Measurements from ENCODE around the gene FGFR4.
A peak's percentile ranks its signal among the peaks of the same experiment; 100 is the strongest.

Gene FGFR4

DNA sequence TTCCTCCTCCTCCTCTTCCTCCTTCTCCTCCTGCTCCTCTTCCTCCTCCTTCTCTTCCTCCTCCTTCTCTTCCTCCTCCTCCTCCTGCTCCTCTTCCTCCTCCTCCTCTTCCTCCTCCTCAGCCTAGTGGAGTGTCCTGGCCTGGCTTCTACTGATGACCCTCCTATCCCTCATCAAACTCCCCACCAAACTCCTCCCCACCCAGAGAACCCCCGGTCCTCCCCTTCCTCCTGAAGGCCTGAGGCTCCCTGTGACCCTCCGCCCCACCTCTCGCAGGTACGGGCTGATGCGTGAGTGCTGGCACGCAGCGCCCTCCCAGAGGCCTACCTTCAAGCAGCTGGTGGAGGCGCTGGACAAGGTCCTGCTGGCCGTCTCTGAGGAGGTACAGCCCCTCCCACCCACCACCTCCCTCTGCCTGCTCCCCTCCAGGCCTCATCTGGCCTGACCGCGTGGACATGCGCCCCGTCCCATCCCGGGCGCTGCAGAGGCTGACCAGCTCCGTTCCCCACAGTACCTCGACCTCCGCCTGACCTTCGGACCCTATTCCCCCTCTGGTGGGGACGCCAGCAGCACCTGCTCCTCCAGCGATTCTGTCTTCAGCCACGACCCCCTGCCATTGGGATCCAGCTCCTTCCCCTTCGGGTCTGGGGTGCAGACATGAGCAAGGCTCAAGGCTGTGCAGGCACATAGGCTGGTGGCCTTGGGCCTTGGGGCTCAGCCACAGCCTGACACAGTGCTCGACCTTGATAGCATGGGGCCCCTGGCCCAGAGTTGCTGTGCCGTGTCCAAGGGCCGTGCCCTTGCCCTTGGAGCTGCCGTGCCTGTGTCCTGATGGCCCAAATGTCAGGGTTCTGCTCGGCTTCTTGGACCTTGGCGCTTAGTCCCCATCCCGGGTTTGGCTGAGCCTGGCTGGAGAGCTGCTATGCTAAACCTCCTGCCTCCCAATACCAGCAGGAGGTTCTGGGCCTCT lies 10.6 kb downstream of the FGFR4 start:
- intact Hi-C loops (cut with DNase I) = no loop called here
- no peak for DNase-seq

DNA sequence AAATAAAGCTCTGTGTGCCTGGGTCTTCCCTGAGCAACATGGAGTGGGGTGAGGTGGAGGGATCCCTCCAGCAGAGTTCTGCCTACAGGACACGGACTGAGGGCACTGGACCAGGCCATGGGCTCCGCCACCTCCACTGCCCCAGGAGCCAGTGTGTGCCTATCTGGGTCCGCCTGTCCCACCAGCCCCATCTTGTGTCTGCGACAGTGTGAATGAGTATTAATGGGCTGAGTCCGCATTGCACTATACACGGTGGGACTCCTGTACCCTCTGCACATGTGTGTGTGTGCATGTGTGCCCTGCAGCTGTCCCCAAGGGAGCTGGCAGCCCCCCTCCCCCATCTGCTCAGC lies 11.4 kb downstream of the FGFR4 start:
- intact Hi-C loops (cut with DNase I) = no loop called here

DNA sequence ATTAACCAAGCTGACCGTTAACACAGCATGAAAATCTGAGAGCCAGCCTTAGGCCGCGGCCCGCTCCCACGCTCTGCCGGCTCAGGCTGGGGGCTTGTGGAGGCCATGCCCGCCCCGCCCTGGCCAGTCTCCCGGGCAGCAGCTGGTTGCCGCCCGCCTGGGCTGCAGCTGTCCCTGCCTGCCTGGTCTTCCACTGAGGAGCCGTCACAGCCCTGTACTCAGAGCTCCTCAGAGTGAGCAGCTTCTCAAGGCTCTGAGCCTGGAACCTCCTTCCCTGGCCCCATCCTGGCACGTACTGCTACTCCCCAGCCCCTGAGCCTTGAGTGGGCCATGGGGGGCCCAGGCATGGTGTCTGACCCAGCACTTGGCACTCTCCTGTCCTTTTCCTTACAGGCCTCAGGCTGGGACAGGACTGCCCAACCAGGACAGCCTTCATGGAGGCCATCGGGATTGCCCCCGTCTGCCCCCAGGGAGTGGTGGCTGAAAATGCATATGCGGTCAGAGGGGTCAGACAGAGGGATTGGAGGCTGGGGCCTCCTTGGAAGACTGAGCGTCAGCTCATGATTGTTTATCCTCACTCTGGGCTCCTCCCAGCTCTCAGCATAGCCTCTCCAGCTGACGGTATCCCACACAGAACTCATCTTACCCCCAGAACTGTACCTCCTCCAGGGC lies 11.9 kb downstream of the FGFR4 start:
- intact Hi-C loops (cut with DNase I) = no loop called here
- DNase-seq = peak in 36 of 42 donors; percentile 12 to 75 (median 40)

More for the DNA sequence above, 11.4 kb downstream of the FGFR4 start:
- no peak for DNase-seq

DNA sequence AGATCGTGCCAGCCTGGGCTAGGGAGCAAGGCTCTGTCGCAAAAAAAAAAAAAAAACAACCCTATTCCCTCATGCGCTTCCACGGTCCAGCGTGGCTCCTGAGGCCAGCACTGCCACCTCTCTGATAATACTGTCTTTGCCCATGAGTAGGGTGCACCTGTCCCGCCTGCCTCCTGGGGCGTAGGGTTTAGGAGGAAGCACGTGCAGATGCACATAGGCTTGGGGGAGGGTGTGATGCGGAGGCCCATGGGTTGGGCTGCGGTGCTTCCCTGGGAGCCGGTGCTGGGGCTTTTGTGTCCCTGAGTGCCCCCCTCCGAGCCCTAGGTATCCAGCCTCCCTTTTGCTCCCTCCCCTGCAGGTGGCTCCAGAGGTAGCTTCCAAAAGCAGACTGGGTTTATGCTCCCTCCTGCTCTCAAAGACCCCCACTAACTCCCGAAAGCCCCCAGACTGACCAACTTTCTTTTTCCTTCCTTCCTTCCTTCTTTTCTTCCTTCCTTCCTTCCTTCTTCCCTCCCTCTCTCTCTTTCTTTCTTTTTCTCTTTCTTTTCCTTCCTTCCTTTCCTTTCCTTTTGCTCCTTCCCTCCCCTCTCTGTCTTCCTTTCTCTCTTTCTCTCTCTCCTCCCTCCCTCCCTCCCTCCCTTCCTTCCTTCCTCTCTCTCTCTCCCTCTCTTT lies 12.8 kb downstream of the FGFR4 start:
- DNase-seq = no peak
- intact Hi-C loops (cut with DNase I) = no loop called here

GRCh38 chr5:177100714-177101121 lies 14.0 kb downstream of the FGFR4 start:
- no peak for DNase-seq
- intact Hi-C loops (cut with DNase I) = no loop called here

DNA sequence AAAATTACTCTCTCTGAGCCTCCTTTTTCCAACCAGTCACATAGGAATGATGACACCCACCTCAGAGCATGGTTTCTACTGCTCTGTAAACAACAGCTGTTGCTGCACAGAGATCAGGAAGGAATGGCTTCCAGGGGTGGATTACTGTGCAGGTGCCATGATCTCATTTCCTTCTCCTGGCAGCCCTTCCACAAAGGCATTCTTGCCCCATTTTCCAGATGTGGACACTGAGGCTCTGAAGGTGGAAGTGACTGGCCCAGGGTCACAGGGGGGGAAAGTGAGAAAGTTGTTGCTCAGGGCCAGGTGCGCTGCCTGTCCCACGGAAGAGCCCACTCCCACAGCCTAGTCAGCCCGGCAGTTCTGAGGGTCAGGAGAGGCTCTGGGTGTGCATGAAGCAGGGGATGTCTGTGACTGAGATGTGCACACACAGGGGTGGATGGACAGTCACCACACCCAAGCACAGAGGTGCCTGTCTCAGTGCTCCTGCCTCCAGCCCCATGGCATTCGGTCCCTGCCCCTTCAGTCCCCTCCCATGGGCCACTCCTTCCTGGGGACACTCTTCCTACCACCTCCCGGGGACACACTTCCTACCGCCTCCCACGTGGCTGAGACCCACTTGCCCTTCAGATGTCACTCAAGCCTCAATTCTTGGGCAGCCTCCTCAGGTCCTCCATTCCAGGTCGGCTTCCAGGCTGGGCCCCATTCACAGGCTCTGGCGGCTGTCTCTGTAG lies 17.0 kb downstream of the FGFR4 start:
- intact Hi-C loops (cut with DNase I) = no loop called here
- no peak for DNase-seq

DNA sequence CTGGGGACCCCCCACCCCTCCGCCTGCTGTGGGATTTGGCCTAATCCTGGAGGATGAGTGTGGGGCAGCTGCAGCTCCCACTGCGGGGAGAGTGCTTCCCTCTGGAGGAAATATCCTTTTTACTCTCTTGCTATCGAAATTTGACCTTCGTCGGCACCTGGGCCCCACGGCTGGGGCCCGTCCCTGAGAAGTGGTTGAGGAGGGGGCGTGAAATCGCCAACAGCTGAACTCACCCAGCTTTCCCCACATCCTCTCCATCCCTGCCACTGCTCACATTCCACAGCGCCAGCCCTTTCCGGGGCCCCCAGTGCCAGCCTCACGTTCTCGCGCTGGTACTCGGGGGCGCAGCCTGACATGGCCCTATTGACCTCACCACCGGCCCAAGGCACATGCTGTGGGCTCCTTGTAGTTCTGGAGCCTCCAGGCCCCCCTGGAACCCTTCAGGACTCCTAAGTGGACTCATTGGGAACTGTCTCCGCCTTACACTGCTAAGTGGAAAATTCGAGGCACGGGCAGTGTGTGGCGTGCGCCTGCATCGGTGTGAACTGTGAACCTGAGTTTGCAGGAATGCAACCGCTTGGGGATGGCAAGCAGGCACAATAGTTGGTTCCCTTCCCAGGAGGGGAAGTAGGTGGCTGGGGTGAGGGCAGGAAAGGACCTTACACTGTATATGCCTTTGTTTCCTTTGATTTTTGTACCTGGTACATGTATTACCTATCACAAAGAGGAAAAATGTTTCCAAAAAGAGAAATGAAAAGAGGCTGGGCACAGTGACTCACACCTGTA lies 19.2 kb downstream of the FGFR4 start:
- no peak for DNase-seq
- intact Hi-C loops (cut with DNase I) = no loop called here

GRCh38 chr5:177107159-177107558 lies 20.4 kb downstream of the FGFR4 start:
- DNase-seq = no peak
- intact Hi-C loops (cut with DNase I) = no loop called here

DNA sequence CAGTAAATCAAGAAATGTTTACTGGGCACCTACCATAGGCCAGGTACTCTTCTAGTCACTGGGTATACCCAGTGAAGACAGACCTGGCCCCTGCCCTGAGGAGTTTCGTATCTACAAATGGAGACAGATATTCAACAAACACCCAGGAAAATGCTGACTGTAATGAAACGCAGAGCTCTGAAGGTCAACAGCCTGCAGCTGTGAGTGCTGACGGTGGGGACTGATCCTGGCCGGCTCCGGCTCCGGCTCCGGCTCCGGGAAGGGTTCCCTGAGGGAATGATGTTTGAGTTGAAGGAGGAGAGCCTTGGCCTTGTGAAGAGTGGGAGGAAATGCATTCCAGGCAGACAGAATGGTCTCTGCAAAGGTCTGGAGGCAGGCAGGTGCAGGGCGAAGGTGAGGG lies 23.1 kb downstream of the FGFR4 start:
- intact Hi-C loops (cut with DNase I) = loop anchor here (5.0 kb wide), 1 partner anchor 192 kb away; the partner anchor contains the start of genes PRELID1 and RAB24
- DNase-seq = no peak

DNA sequence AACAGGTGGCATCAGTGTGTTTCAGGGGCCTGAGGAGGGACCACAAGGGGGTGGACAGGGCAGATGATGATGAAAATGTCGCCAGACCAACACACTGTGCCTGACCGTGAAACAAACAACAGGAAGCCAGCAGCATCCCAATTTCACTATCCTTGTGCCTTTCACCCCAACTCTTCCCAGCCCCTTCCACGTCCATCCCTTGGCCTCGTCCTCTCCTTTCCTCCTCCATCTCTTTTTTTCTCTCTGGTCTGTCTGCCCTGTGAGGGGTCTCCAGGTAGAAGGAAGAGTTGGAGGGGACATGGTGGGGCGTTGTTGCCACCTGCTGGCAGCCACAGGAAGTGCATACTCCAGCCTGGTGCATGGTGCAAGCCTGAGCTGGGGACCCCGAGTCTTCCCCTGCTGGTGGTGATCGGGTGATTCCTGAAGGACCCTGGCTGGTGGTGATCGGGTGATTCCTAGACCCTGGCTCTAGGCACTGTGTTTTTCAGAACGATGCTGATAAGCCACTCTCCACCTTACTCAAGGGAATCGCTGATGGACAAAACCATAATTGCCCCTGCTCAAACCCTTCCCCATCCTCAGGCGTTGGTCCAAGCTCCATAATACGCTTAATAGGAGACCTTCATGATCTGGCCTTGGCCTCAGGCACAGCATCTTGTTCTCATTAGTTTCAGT lies 25.1 kb downstream of the FGFR4 start:
- intact Hi-C loops (cut with DNase I) = loop anchor here (5.0 kb wide), 1 partner anchor 190 kb away; the partner anchor contains the start of genes PRELID1 and RAB24
- peak in 41 of 42 donors; percentile 38 to 88 (median 73) for DNase-seq

DNA sequence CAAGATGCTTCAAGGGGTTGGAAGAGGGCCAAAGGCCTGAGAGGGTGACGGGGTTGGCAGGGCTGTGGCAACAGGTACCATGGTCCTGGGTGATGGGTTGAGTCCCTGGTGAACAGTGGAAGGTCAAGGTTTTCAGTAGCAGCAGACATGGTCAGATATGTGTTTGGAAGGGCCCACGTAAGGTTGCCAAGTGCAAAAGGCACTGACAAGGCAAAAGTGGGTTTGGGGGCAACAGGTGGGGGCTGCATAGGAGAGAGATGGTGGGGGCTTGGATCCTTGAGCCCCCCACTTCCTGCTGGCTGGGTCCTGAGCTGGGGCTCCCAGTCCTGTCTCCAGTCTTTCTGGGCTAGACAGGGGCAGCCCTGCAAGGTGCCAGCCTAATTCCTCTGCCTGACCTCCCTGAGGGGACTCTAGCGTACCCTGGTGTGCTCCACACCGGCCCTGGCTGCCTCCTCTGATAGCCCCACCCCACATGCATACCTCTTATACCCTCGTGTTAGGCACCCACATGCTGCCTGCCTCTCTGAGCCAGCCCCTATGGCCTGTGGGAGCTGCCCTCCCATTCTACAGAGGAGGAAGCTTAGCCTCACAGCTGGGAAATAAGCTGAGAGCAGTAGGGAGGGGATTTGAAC lies 26.0 kb downstream of the FGFR4 start:
- DNase-seq = no peak
- intact Hi-C loops (cut with DNase I) = loop anchor here (5.0 kb wide), 1 partner anchor 190 kb away; the partner anchor contains the start of genes PRELID1 and RAB24

DNA sequence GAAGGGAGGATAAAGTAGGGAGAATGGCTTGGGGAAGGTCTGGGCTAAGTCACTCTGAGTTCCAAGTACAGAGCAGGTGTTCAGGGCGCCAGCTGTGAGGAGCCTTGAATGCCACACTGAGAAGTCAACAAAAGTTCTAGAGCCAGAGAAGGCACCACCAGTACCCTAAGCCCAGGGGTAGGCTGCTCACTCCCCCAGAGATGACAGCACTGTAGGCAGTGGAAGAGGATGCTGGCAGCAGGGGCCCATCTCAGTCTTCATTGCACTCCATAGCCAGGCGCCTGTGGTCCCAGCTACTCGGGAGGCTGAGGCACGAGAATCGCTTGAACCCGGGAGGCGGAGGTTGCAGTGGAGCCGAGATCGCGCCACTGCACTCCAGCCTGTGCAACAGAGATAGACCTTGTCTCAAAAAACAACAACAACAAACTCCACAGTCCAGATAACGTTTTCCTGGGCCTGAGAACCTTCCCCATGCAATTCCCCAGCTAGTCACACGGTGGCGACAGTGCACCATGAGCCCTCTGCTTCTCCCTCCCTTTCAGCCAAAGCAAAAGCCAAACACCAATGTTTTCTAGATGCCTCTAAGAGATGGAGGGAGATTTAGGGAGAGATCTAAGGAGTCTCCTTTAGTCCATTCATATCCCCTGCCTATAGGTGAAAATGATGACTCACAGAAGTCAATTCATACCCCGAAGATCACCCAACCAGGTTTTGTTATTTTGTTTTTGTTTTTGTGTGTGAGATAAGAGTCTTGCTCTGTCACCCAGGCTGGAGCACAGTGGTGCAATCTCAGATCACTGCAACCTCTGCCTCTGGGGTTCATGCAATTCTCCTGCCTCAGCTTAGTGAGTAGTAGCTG lies 27.1 kb downstream of the FGFR4 start:
- DNase-seq = peak in 41 of 42 donors; percentile 67 to 93 (median 83)
- intact Hi-C loops (cut with DNase I) = loop anchor here (5.0 kb wide), 1 partner anchor 189 kb away; the partner anchor contains the start of genes PRELID1 and RAB24

DNA sequence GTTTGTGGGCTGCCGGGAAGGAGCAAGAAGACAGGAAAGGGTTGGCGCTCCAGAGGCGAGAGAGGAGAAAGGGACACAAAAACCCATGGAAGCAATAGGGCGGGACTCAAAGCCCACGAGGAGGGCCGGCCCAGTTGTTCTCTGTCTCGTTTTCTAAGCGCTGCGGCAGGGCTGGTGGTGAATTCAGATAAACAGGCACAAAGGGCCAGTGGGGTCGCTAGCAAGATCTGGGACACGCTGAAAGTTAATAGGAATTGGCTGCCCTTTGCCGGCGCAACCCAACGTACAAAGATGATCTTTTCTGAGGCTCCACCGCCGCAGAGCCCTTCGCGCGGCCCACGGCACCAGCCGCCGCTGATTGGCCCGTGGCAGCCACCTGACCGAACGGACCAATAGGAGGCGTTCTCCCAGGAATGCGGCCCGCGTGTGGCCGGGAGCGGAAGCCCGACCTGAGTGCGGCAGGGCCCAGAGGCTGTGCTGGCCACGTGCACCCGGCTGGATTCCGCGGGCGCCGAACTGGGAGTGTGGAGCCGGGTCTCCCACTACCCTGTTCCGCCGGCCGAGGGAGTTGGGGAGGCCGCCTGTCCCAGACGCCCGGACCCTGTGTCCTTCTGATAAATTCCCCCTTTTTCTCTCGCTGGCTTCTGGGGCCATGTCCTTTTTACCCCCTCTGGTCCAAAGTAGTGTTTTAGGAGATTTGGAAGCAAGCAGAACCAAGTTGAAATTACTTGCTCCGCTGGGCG lies 30.1 kb downstream of the FGFR4 start:
- peak; percentile 84 to 97 (median 94) for DNase-seq
- intact Hi-C loops (cut with DNase I) = no loop called here

- DNase-seq = no peak
- intact Hi-C loops (cut with DNase I) = no loop called here
Observed at GRCh38 chr5:177117441-177118045, 30.8 kb downstream of the FGFR4 start.

DNA sequence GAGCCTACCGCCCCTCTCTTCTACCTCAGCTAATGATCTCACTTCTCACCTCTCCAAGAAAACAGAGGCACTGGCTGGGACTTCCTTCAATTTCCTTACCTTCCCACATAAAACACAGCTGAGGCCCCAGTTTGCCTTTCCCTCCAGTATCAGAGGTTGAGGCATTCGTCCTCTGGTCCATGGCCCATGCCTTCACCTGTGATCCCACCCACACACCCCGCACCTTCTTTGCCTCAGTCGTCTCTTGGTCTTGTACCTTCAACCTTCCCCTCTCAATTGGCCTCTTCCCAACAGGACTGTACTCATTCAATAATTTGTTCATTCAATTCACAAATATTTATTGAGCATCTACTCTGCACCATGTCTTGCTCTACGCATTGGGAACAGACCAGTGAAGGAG lies 35.9 kb downstream of the FGFR4 start:
- intact Hi-C loops (cut with DNase I) = no loop called here
- DNase-seq = no peak
